ENCODE data around the gene ROM1.
A peak's percentile ranks its signal among the peaks of the same experiment; 100 is the strongest.

Gene ROM1

GRCh38 chr11:62588966-62589637, 24.0 kb upstream of the ROM1 start:
- DNase-seq (ENCODE audit: low spot score): no peak

- DNase-seq (ENCODE audit: low spot score): peak; percentile 92
Observed at GRCh38 chr11:62591448-62592145, 21.5 kb upstream of the ROM1 start, which contains the start of gene TUT1. Gene TUT1, minus strand, starts transcription at chr11:62591523. Its CDS starts 38 bp downstream, at chr11:62591485.

DNA sequence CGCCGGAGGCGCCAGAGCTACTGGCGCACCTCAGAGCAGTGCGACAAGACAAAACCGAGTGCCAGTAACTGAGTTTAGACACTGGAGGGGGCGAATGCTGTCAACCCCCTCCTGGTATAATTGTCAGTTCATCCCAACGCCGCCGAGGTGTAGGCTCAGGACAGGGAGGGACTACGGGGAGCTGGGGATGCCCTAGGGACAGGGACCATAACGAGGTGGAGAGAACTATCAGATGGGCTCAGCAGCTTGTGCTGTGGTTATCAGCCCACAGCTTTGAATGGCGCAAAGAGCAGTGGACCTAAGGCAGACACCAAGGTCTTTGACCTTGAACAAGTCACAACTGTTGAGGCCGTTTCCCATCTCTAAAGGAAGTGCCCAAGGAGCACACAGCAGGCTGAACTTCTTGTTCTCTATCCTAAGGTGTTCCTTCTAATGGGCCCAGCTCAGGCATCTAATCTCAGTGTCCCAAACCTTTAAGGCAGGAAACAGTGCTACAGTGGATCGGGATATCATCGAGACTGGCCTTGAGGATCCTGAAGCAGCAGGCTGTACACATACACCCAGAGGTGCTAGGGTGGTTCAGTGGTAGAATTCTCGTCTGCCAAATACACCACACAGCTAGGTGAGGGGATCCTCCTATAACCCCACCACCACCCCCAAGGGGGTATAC, 20.8 kb upstream of the ROM1 start:
- DNase-seq (ENCODE audit: low spot score): no peak

GRCh38 chr11:62592989-62593421, 20.1 kb upstream of the ROM1 start:
- DNase-seq (ENCODE audit: low spot score): no peak

DNA sequence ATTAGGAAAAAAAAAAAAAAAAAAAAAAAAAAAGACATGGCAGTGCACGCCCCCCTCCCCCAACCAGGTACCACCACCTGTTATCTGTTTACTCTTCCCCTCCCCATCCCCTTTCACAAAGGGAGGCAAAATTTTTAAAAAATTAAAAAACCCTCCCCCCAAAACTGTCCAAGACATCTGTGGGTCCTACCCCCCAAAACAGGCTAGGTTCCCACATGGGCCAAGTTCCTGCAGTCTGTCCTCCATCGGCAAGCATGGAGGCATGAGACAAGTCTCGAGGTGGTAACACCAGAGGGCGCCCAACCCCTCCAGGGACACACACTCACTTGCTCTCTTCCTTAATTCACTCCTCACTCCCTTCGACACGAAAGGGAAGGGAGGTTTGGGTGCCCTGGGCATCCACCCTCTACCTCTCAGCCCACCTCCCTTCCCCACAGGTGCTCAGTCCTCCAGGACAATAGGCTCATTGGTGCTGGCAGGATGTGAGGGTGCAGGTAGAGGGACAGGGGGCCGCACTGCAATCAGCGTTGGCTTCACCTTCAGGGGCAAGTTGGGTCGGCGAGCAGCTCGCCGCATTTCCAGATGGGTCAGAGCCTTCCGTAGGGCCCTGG, 19.5 kb upstream of the ROM1 start:
- peak; percentile 66 for DNase-seq (ENCODE audit: low spot score)

DNA sequence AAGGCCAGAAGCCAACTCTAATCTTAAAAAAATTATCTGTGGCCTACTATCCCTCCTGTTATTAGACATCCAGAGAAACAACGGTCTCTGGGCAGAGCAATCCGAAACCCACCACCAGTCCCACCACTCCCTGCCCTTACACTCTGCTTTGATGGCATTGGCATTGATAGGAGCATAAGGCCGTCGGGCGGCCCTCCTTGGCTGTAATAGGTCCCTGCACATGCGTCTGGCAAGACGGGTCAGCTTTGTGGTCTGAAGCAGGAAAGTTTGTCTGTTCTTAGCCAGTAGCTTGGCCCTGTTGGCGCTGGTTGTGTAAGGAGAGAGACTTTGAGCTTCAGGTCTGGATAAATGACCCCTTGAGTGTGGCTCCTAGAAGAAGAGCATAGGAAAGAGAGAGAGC, 17.9 kb upstream of the ROM1 start:
- DNase-seq (ENCODE audit: low spot score): no peak

GRCh38 chr11:62599069-62599696, 13.9 kb upstream of the ROM1 start:
- DNase-seq (ENCODE audit: low spot score): peak; percentile 98

DNA sequence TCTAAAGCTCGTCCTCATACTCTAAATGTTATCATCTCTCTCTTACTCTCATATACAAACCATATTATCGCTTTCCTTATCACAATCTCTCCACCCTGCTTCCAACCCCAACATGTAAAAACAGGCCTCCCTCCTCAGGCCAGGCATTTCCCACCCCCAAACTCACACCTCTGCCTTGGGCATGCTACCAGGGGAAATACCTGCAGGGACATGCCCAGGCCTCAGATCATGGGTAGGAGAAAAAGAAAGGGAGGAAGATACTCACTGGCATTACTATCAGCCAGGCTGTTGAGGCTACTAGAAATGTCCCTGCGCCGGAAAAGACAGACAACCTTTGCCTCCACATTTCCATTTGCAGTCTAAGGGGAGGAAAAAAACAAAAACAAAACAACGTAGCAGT, 13.2 kb upstream of the ROM1 start:
- no peak for DNase-seq (ENCODE audit: low spot score)

GRCh38 chr11:62600367-62601121, 12.5 kb upstream of the ROM1 start:
- DNase-seq (ENCODE audit: low spot score): no peak

- peak; percentile 62 for DNase-seq (ENCODE audit: low spot score)
Observed at GRCh38 chr11:62601122-62601371, 12.0 kb upstream of the ROM1 start.

DNA sequence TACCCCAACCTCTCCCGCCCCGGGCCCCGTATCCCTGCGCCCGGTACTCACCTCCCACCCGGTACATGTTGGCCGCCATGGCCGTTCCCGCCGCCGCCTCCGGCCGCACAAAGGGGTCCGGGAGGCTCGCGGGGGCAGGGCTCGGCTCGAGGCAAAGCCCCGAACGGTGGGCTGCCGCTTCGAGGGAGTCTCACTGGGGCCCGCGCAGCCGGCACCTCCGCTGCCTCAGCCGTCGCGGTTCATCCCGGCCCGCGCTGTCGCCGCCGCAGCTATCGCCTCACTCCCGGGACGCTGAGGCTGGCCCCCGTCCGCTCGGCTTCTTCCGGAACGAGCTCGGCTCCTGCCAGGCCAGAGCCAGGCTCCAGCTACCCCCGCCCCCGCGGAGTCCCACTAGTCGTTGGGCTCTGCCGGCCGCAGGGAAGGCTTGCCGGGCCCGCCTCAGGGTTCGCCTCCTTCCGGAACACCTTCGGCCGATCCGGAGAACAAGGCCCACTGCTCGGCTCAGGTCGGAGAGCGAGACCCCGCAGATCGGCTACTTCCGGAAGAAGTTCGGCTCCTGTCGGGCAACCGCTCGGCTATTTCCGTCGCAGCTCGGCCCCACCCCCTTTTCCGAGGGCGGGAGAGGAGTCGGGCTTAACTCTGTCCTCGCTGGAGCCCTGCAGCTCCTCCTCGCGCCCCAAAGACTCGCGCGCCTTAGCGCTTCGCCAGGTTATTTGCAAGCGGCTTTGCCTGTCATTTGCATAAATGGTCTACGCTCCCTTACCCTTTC, 11.5 kb upstream of the ROM1 start, which contains the start of gene MTA2:
MTA2 (minus strand) TSS at position 494 of the 769 bp plus-strand sequence; CDS start at position 79, 415 bp downstream.
- DNase-seq (ENCODE audit: low spot score): peak; percentile 96

GRCh38 chr11:62602141-62603071, 10.7 kb upstream of the ROM1 start:
- peak; percentile 88 for DNase-seq (ENCODE audit: low spot score)

DNA sequence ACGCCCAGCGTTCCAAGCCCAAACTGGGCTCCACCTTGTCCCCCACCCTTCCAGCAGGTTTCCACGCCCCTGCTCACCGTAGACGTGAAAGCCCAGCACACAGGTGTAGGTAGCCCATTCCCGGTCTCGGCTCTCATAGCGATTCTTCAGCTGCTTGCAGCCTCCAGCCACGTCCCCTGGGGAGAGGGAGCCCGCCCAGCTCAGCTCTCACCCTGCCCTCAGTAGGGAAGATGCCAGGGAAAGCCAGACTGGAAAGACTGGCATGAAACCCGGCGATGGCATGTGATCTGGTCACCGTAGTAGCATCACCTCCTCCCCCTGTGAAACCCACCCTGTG, 10.0 kb upstream of the ROM1 start:
- peak; percentile 15 for DNase-seq (ENCODE audit: low spot score)

- no peak for DNase-seq (ENCODE audit: low spot score)
Observed at GRCh38 chr11:62603776-62604299, 9.2 kb upstream of the ROM1 start.

- DNase-seq (ENCODE audit: low spot score): no peak
Observed at GRCh38 chr11:62604460-62605120, 8.5 kb upstream of the ROM1 start.

DNA sequence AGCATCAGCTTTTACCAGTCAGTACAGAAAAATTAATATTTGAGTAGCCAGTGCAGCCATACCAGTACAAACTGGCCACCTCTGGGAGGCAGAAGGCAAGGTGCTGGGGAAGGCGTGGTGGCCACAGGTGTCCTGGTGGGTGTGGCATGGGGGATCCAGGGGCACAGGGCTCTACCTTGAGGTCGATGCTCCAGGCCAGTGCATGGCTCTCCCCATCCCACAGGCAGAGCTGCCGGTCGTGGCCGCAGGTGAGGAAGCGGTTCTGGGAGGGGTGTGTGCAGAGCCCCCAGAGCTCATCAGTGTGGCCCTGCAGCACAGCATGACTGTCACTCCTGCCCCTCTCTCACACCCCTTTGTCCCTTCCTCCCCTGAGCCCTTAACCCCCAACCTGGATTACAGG, 7.6 kb upstream of the ROM1 start:
- DNase-seq (ENCODE audit: low spot score): no peak

DNA sequence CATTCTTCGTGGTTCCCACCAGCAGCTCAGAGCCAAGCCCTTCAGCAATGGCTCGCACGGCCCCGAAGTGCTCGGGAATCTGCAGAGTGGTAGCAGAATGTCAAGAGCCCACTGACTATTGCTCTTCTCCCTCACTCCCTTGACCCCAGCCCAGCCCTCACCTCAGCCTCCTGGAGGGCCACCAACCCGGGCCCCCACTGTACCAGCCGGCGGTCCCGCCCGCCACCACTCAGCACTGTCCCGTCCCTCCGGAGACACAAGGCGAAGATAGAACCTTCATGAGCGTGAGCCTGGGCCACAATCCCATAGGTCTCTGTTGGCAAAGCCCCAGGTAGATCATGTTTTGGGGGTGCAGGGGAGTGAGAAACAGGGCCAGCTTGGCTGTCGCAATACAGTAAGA, 7.2 kb upstream of the ROM1 start:
- no peak for DNase-seq (ENCODE audit: low spot score)

DNA sequence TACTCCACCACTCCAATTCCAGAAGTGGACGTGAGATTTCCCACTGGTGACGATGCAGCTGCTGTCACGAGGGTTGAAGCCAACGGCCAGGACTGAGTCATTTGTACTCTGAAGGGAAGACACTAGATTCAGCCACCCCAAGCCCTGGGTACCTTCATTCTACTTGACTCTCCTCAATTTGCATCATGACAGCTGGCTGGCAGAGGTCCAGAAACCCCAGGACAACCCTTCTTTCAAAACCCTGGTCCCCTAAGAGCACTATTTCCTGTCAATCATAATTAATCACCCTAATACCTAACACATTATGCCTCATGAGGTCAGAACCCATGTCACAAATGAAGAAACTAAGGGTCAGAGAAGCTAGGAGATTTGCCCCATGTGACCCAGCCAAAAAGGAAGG, 5.3 kb upstream of the ROM1 start:
- DNase-seq (ENCODE audit: low spot score): no peak

GRCh38 chr11:62608776-62609175, 4.3 kb upstream of the ROM1 start:
- no peak for DNase-seq (ENCODE audit: low spot score)
